HepG2 (cell line): ENCODE data around the gene RCOR1.

Experiments used
- EP300 ChIP-seq, 3 experiments: sonication (generic) in 1 of 3; formaldehyde crosslinking in 1 of 3; IDR thresholded peaks; 2 replicates each; pipeline versions ENCODE4 v1.5.1 to v1.6.1; 2011 to 2020; ENCODE audit warnings: low read depth in 2 of 3, low read length in 2 of 3, borderline replicate concordance in 1 of 3, improper control_type of control experiment in 1 of 3, mild to moderate bottlenecking in 1 of 3, missing genetic modification reagents in 1 of 3, moderate library complexity in 1 of 3
- EZH2 ChIP-seq: conservative IDR thresholded peaks from 2 replicates; pipeline ENCODE4 v1.6.1; 2012; ENCODE audit warnings: mild to moderate bottlenecking, low read depth, low read length, moderate library complexity
- FOXK1 ChIP-seq: sonication (generic); formaldehyde crosslinking; IDR thresholded peaks from 2 replicates; pipeline ENCODE4 v1.4.0; 2020; ENCODE audit warnings: low read depth, missing genetic modification reagents, borderline replicate concordance
- HMGA1 ChIP-seq: sonication (generic); formaldehyde crosslinking; conservative IDR thresholded peaks from 2 replicates; pipeline ENCODE4 v1.4.0; 2020; ENCODE audit warnings: missing genetic modification reagents
- RAD21 ChIP-seq: fragments of 450-650 bp; formaldehyde crosslinking; IDR thresholded peaks from 2 replicates; pipeline ENCODE4 v1.5.0; 2020; ENCODE audit warnings: mild to moderate bottlenecking
- RNF2 ChIP-seq: fragments of 450-650 bp; conservative IDR thresholded peaks from 2 replicates; pipeline ENCODE4 v1.6.1; 2016; ENCODE audit warnings: low read depth
- SRSF1 ChIP-seq: fragments of 200-400 bp; formaldehyde crosslinking; optimal IDR thresholded peaks from 2 replicates; pipeline ENCODE3; 2017; ENCODE audit warnings: mild to moderate bottlenecking, low read depth, low read length, moderate library complexity
- ZNF292 ChIP-seq: sonication (generic); formaldehyde crosslinking; IDR thresholded peaks from 2 replicates; pipeline ENCODE4 v1.8.1; 2022; ENCODE audit warnings: mild to moderate bottlenecking, low read depth, missing genetic modification reagents, borderline replicate concordance
- ZNF556 ChIP-seq: sonication (generic); formaldehyde crosslinking; IDR thresholded peaks from 2 replicates; pipeline ENCODE4 v1.4.0; 2020; ENCODE audit warnings: mild to moderate bottlenecking, missing genetic modification reagents, borderline replicate concordance
- TF ChIP-seq, protein P1 (sequence below): sonication (generic); formaldehyde crosslinking; IDR thresholded peaks from 2 replicates; pipeline ENCODE4 v1.5.0; 2020; ENCODE audit warnings: mild to moderate bottlenecking, missing genetic modification reagents, moderate library complexity
- TF ChIP-seq, protein P2 (sequence below), 2 experiments: sonication (generic) in 1 of 2; formaldehyde crosslinking in 1 of 2; IDR thresholded peaks; 2 replicates each; pipeline versions ENCODE4 v1.4.0 to v1.6.1; 2016 to 2020; ENCODE audit warnings: borderline replicate concordance in 1 of 2, low read depth in 1 of 2, mild to moderate bottlenecking in 1 of 2, missing genetic modification reagents in 1 of 2
- TF ChIP-seq, protein P3 (sequence below): sonication (generic); formaldehyde crosslinking; conservative IDR thresholded peaks from 2 replicates; pipeline ENCODE4 v1.4.0; 2020; ENCODE audit warnings: missing genetic modification reagents

DNA sequence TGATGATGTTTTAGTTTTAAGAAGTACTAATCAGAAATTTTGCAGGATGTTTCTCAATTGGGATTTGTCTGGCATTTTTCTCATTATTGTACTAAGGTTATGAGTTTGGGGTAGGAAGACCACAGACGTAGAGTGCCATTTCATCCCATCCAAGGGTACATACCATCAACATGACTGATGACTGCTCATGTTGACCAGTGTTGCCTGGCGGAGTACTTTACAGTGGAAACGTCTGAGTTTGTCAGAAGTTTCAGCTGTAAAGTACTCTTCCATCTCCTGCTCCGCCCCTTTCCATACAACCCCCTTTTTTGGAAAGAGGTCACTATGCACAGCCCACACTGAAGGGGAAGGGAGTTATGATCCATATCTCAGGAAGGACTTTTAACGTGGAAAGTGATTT is 74.2 kb downstream of the RCOR1 start:
- no peak for TF ChIP-seq HMGA1
- TF ChIP-seq EP300 (IDR thresholded peaks at IDR 0.05; ENCODE audit: low read depth in 2 of 2, low read length in 2 of 2): no peak
- TF ChIP-seq EP300 (CRISPR knock-in tag; IDR thresholded peaks at IDR 0.05; ENCODE audit: borderline replicate concordance): no peak
- no peak for TF ChIP-seq RNF2
- TF ChIP-seq EZH2: no peak
- TF ChIP-seq ZNF292 (CRISPR knock-in tag): no peak
- TF ChIP-seq, protein P1, sequence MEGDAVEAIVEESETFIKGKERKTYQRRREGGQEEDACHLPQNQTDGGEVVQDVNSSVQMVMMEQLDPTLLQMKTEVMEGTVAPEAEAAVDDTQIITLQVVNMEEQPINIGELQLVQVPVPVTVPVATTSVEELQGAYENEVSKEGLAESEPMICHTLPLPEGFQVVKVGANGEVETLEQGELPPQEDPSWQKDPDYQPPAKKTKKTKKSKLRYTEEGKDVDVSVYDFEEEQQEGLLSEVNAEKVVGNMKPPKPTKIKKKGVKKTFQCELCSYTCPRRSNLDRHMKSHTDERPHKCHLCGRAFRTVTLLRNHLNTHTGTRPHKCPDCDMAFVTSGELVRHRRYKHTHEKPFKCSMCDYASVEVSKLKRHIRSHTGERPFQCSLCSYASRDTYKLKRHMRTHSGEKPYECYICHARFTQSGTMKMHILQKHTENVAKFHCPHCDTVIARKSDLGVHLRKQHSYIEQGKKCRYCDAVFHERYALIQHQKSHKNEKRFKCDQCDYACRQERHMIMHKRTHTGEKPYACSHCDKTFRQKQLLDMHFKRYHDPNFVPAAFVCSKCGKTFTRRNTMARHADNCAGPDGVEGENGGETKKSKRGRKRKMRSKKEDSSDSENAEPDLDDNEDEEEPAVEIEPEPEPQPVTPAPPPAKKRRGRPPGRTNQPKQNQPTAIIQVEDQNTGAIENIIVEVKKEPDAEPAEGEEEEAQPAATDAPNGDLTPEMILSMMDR (CRISPR knock-in tag): no peak
- TF ChIP-seq FOXK1 (CRISPR knock-in tag): no peak
- no peak for TF ChIP-seq RAD21
- TF ChIP-seq ZNF556 (CRISPR knock-in tag): no peak
- TF ChIP-seq, protein P2, sequence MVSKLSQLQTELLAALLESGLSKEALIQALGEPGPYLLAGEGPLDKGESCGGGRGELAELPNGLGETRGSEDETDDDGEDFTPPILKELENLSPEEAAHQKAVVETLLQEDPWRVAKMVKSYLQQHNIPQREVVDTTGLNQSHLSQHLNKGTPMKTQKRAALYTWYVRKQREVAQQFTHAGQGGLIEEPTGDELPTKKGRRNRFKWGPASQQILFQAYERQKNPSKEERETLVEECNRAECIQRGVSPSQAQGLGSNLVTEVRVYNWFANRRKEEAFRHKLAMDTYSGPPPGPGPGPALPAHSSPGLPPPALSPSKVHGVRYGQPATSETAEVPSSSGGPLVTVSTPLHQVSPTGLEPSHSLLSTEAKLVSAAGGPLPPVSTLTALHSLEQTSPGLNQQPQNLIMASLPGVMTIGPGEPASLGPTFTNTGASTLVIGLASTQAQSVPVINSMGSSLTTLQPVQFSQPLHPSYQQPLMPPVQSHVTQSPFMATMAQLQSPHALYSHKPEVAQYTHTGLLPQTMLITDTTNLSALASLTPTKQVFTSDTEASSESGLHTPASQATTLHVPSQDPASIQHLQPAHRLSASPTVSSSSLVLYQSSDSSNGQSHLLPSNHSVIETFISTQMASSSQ (IDR thresholded peaks at IDR 0.05; ENCODE audit: low read depth): no peak
- TF ChIP-seq, protein P2 (CRISPR knock-in tag; IDR thresholded peaks at IDR 0.05; ENCODE audit: borderline replicate concordance): no peak
- no peak for TF ChIP-seq SRSF1
- TF ChIP-seq, protein P3, sequence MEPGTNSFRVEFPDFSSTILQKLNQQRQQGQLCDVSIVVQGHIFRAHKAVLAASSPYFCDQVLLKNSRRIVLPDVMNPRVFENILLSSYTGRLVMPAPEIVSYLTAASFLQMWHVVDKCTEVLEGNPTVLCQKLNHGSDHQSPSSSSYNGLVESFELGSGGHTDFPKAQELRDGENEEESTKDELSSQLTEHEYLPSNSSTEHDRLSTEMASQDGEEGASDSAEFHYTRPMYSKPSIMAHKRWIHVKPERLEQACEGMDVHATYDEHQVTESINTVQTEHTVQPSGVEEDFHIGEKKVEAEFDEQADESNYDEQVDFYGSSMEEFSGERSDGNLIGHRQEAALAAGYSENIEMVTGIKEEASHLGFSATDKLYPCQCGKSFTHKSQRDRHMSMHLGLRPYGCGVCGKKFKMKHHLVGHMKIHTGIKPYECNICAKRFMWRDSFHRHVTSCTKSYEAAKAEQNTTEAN (CRISPR knock-in tag): no peak
